ENCODE measurements around the gene HIRA.
A peak's percentile ranks its signal among the peaks of the same experiment; 100 is the strongest.
"Not testable (repeated sequence)": the region's sequence is repeated elsewhere in the genome, so short reads cannot be mapped to it uniquely, and the experiment has no call there.

The HIRA gene

DNA sequence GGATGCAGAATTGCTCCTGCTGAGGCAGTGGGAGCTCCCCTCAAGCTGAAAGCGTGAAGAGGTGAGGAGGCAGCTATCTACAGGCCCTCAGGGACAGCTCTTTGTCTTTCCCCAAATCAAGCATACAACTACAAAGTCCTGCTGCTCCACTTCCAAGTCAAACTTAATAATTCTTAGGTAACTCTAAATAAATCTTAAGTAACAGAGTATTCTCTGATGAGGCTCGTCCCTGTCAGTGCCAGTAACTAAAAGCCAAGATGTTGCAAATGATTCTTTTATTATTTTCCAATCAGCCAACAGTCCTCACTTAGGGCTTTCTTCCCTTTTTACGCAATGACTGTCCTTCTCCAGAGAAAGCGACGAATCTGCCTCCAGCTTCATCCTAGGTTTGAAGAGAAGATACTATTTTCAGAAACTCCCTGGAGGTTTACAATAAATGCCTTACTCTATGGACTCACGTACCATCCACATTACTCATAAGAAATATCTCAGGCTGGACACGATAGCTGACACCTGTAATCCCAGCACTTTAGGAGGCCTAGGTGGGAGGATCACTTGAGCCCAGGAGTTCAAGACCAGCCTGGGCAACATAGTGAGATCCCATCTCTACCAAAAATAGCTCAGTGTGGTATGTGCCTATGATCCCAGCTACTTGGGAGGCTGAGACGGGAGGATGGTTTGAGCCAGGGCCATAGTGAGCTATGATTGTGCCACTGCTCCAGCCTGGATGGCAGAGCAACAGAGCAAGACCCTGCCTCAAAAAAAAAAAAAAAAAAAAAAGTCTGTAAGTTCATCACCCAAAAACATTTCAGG is 19.0 kb upstream of the HIRA start:
- no peak for DNase-seq (ENCODE audit: low read depth)
- TF ChIP-seq, protein P1, sequence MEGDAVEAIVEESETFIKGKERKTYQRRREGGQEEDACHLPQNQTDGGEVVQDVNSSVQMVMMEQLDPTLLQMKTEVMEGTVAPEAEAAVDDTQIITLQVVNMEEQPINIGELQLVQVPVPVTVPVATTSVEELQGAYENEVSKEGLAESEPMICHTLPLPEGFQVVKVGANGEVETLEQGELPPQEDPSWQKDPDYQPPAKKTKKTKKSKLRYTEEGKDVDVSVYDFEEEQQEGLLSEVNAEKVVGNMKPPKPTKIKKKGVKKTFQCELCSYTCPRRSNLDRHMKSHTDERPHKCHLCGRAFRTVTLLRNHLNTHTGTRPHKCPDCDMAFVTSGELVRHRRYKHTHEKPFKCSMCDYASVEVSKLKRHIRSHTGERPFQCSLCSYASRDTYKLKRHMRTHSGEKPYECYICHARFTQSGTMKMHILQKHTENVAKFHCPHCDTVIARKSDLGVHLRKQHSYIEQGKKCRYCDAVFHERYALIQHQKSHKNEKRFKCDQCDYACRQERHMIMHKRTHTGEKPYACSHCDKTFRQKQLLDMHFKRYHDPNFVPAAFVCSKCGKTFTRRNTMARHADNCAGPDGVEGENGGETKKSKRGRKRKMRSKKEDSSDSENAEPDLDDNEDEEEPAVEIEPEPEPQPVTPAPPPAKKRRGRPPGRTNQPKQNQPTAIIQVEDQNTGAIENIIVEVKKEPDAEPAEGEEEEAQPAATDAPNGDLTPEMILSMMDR (IDR thresholded peaks at IDR 0.05; ENCODE audit: control insufficient read depth, insufficient read depth, low read depth, low read length, missing control alignments) = no peak
- no peak overlapping the region for H3K4me3 ChIP-seq (ENCODE audit: control insufficient read depth, low read depth, low read length)

DNA sequence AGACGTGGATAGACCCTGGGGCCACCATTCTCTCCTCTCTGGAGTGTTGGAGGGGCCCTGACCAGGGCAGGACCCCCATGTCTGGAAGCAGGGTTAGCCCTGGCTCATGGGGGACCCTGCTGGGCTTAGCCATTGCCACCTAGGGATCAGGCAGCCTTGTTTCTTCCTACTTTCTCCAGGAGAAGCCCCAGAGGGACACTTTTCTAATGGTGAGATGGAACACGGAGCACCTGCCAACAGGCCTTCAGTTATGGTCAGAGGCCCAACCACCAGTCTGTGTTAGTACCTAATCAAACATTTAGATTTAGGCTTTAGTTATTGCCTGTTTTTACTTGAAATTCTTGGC is 17.9 kb upstream of the HIRA start:
- DNase-seq (ENCODE audit: low read depth) = no peak
- TF ChIP-seq, protein P1 (IDR thresholded peaks at IDR 0.05; ENCODE audit: control insufficient read depth, insufficient read depth, low read depth, low read length, missing control alignments) = no peak
- no peak overlapping the region for H3K4me3 ChIP-seq (ENCODE audit: control insufficient read depth, low read depth, low read length)

DNA sequence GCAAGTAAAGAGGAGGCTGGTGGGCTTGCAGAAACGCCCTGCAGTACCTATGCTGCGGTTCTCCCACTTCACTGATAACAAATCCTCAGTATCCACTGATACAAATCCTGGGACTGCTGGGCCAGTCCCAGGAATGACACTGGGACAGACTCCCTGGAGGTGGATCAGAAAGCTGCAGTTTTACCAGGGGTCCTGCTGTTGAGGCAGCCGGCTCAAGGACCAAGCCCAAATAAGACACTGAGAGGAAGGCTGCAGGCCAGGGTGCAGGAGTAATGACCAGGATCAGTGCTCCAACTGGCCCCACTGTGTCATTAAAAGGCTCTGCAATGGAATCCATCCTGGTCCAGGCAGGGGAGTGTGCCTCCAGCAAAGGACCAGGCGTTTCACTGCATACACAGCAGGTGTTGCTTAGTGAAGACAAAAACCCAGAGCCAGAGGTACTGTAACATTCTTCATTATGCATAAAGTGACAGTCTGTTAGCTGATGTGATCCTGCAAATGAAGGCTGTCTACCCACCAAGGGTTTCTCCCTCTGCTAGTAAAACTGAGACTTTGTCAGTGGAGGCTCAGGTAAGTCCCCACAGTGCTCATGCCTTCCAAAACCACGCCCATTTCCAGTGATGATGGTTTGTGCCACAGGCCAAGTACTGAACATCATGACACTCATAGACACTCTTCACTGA is 17.3 kb upstream of the HIRA start:
- DNase-seq (ENCODE audit: low read depth) = no peak
- no peak overlapping the region for H3K4me3 ChIP-seq (ENCODE audit: control insufficient read depth, low read depth, low read length)
- TF ChIP-seq, protein P1 (IDR thresholded peaks at IDR 0.05; ENCODE audit: control insufficient read depth, insufficient read depth, low read depth, low read length, missing control alignments) = no peak

DNA sequence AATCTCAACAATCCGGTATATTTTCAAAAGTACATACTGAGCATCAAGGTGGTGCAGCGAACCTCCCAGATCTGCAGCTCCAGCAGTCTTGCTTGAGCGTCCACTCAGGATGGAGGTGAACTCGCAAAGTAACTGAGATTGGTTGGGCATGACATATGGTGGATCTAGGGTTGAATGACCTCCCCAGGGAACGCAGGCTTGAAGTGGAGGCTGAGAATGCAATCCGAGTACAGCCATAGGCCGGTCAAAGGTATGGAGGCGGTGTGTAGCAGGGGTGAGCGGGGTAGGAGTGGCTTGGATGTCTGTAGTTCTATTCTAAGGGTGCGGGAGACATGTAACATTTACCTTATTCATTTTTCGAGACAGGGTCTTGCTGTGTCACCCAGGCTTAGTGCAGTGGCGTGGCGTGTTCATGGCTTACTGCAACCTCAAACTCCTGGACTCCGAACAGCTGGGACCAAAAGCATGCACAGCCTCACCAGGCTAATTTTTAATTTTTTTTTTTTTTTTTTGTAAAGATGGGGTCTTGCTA is 16.6 kb upstream of the HIRA start:
- DNase-seq (ENCODE audit: low read depth) = no peak
- TF ChIP-seq, protein P1 (IDR thresholded peaks at IDR 0.05; ENCODE audit: control insufficient read depth, insufficient read depth, low read depth, low read length, missing control alignments) = no peak
- H3K4me3 ChIP-seq (ENCODE audit: control insufficient read depth, low read depth, low read length) = peak overlapping the region; percentile 76

DNA sequence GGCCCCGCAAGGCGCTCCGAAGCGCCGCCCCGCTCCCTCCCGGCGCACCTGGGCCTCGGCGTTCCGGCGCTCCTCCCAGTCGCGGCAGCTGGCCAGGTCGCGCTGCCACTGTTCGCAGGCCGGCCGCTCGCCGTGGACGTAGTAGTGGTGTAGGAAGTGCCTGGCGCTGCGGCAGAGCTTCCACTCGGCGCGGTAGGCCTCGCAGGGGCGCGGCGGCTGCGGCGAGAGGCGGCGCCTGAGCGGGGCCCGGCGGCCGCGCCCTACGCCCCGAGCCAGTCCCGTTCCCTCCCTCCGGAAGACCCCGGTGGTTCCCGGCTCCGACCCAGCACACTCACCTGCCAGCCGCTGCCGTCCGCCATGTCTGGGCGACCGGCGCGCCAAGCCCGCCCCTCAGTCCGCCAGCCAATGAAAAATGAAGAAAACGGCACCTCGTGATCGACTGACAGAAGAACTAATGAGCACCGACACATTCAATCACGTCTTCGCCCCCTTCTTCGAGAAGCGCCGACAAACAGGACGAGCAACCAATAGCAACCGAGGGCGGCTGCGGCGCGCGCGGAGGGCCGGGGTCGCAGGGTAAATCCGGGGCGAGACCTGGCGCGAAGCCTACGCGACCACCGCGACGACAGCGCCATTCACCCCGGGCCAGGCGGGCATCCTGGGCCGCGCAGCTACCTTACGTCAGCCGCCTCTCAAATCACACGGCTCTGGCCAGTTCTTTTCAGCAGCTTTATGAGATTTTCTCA is 16.0 kb upstream of the HIRA start, which contains the start of gene C22orf39:
Gene C22orf39 (minus strand): TSS at position 382 of the 746 bp plus-strand sequence. CDS start 23 bp downstream, at position 359.
- DNase-seq (ENCODE audit: low read depth) = peak; percentile 74
- TF ChIP-seq, protein P1 (IDR thresholded peaks at IDR 0.05; ENCODE audit: control insufficient read depth, insufficient read depth, low read depth, low read length, missing control alignments) = no peak
- H3K4me3 ChIP-seq (ENCODE audit: control insufficient read depth, low read depth, low read length) = peak within 1 kb of the TSS; percentile 76

DNA sequence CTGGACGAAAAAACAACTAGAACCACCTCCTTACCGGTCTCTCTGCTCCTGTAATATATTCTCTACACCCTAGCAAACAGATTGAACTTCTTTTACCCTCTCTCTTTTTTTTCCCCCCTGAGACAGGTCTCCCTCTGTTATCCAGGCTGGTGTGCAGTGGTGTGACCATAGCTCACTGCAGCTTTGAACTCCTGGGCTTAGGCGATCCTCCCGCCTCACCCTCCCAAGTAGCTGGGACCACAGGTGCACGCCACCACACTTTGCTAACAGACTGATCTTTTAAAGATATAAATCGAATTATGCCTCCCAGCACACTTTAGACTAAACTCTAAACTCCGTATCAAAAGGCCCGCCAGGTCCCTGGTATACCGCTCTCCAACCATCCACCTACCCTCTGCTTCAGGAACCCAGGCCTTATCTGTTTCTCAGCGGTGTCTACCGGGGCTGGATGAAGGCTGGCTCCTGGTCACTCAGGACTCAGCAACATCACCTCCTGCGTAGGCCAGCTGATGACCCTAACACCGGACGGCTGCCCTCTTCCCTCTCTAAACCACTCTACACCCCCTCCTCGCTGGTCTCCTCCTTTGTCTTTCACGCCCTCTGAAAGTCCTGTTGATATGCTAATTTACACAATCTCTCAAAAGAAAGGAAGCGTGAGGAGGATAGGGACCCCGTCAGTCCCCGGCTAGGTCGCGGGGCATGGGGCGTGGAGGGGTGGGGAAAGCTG is 15.2 kb upstream of the HIRA start:
- DNase-seq (ENCODE audit: low read depth) = no peak
- peak overlapping the region; percentile 76 for H3K4me3 ChIP-seq (ENCODE audit: control insufficient read depth, low read depth, low read length)
- TF ChIP-seq, protein P1 (IDR thresholded peaks at IDR 0.05; ENCODE audit: control insufficient read depth, insufficient read depth, low read depth, low read length, missing control alignments) = no peak

DNA sequence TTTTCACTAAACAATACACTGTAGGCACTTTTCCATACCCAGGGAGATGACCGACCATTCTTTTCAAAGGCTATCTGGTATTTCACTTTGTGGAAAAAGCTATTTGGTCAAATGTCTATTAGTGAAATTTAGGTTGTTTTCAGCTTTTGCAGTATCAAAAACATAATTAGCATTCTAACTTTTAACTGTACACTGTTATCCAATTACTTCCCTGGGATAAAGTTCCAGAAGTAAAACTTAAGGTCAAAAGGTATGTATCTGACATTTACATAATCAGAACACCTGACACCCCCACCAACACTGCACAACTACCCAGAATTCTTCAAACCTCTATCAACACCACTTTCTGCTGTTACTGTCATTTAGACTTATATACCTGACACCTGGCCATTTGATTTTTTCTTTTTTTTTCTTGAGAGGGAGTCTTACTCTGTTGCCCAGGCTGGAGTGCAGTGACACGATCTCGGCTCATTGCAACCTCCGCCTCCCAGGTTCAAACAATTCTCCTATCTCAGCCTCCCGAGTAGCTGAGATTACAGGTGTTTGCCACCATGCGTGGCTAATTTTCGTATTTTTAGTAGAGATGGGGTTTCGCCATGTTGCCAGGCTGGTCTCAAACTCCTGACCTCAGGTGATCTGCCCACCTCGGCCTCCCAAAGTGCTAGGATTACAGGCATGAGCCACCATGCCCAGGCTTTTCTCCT is 13.9 kb upstream of the HIRA start:
- H3K4me3 ChIP-seq (ENCODE audit: control insufficient read depth, low read depth, low read length); DNase-seq (ENCODE audit: low read depth): not testable (repeated sequence)
